ENCODE data around the gene SNCA. TPM values are rescaled to one million over a fixed set of nuclear protein-coding genes. Genes with fewer than 3 reads are reported as not detected.

Gene SNCA
- total RNA-seq, 1 donor: 3.5 TPM

- no peak overlapping the region for H3K4me3 ChIP-seq (ENCODE audit: low read depth, low read length)
- no peak for DNase-seq (ENCODE audit: low read depth)
- TF ChIP-seq CTCF (IDR thresholded peaks at IDR 0.05; ENCODE audit: insufficient read depth, low read depth, low read length): no peak
Observed at GRCh38 chr4:89685277-89685676, 151.7 kb downstream of the SNCA start.

GRCh38 chr4:89684536-89684935, 152.4 kb downstream of the SNCA start:
- TF ChIP-seq CTCF (IDR thresholded peaks at IDR 0.05; ENCODE audit: insufficient read depth, low read depth, low read length): no peak
- DNase-seq (ENCODE audit: low read depth): no peak
- no peak overlapping the region for H3K4me3 ChIP-seq (ENCODE audit: low read depth, low read length)

- DNase-seq (ENCODE audit: low read depth): peak; percentile 45
- H3K4me3 ChIP-seq (ENCODE audit: low read depth, low read length): peak overlapping the region; percentile 22
- no peak for TF ChIP-seq CTCF (IDR thresholded peaks at IDR 0.05; ENCODE audit: insufficient read depth, low read depth, low read length)
Observed at GRCh38 chr4:89682808-89683207, 154.2 kb downstream of the SNCA start.

GRCh38 chr4:89681671-89682070, 155.3 kb downstream of the SNCA start:
- H3K4me3 ChIP-seq (ENCODE audit: low read depth, low read length): peak overlapping the region; percentile 22
- DNase-seq (ENCODE audit: low read depth): no peak
- no peak for TF ChIP-seq CTCF (IDR thresholded peaks at IDR 0.05; ENCODE audit: insufficient read depth, low read depth, low read length)

- DNase-seq (ENCODE audit: low read depth): peak; percentile 43
- TF ChIP-seq CTCF (IDR thresholded peaks at IDR 0.05; ENCODE audit: insufficient read depth, low read depth, low read length): no peak
Observed at GRCh38 chr4:89681219-89681618, 155.7 kb downstream of the SNCA start.

GRCh38 chr4:89674876-89675459, 162.0 kb downstream of the SNCA start:
- no peak for DNase-seq (ENCODE audit: low read depth)
- no peak for TF ChIP-seq CTCF (IDR thresholded peaks at IDR 0.05; ENCODE audit: insufficient read depth, low read depth, low read length)

More at GRCh38 chr4:89681219-89681618, 155.7 kb downstream of the SNCA start:
- H3K4me3 ChIP-seq (ENCODE audit: low read depth, low read length): peak overlapping the region; percentile 4

More at GRCh38 chr4:89674876-89675459, 162.0 kb downstream of the SNCA start:
- H3K4me3 ChIP-seq (ENCODE audit: low read depth, low read length): no peak overlapping the region

Other genes with a start within 250 kb of the SNCA start
- gene MMRN1, start 57.7 kb upstream of the SNCA start, total RNA-seq: not detected in 2 replicates